ENCODE measurements around the gene UCKL1.

The UCKL1 gene

DNA sequence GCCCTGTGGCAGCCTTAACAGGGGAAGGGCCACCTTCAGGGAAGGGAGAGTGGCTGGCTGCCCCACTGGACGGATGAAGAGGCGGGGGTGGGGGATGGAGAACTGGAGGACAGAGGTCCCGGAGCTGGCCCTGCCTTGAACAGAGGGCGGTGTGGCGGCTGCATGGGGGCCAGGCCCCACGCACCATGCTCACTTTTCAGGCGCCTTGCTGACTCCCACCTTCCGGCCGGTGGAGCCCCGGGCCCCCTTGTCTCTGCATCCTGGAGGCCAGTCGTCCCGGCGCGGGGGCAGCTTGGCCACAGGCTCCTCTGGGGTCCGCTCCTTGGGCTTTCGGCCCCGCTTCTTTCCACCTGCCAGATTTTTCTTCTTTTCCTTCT lies 3.5 kb upstream of the UCKL1 start:
- in situ Hi-C loops (cut with MboI; ENCODE audit: low sequenced_read_pairs) = no loop called here

DNA sequence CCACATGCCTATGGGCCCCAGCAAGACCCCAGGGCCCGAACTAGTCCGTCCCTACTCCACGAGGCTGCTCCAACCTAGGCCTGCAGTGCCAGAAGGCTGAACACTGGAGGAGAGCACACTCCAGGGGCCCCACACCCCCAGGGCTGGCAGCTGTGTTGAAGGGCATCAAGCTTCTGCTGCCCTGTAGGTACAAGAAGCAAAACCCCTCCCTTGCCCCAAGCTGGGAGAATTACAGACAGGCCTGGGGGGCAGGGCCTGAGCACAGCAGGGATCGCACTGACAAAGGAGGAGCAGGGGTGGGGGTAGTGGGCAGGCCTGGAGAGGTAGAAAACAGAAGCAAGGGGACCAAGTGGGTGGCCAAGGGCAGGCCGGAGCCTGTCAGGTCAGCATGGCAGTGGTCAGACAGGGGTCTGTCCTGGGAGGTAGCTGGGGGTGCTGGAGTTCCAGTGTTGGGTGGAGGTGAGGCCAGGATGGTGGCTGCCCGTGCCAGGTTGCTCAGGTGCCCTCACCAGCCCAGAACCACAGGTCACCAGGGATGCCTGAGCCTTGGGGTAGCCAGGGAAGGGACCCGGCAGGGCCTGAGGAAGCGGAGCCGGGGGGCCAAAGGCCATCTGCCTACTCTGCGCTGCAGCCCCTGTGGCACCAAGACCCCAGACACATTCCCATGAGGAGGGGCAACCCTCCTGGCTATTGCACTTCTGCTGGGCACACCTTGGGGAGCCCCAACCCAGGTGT lies 2.9 kb upstream of the UCKL1 start:
- in situ Hi-C loops (cut with MboI; ENCODE audit: low sequenced_read_pairs) = no loop called here

DNA sequence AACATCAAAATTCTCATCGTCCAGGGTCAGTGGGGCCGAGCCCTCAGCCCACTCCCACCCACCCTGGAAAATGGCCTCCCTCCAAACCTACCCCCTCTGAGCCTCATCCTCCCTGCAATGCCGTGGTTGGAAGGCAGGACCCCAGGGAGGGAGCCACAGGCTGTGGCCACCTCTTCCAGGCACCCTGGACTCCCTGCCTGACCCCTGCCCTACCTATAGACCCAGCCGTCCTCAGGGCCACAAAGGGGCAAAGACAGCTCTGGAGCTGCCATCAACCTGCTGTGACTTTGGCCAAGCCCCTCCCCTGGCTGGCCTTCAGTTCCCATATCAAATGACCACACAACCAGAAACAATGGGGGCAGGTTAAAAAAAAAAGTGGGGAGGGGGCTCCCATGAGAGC lies 2.3 kb upstream of the UCKL1 start:
- in situ Hi-C loops (cut with MboI; ENCODE audit: low sequenced_read_pairs) = no loop called here

DNA sequence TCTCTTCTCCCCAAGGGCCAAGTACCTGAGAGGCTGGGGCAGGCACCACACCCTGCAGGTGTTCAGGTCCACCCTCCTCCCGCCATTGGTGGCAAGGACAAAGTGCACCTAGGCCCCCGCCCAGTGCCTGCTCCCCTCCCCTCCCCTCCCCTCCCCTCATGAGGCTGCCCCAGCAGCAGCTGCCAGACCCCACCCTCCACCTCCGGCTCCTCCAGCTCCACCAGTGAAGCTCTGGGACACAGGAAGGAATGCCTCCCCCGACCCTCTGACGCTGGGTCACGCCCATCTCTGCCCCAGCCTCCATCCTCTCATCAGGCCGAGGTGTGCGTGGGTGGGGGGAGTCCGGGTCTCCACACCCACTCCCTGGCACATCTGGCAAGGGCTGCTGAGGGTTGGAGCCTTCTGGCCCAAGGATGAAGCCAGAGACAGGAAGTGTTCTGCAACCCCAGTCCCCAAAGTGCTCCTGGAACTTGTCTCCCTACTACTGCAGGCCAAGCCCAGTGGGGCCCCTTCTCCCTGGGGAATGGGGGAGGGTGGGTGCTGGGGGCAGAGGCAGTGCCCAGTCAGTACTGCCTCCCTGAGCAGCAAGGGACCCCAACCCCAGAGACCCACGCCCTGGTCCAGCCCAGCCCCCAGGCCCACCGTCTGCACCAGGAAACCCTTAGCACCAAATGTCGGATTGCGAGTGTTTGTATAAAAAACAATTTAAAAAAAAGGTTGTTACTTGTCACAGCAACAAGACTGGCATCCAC lies 1.6 kb upstream of the UCKL1 start:
- in situ Hi-C loops (cut with MboI; ENCODE audit: low sequenced_read_pairs) = no loop called here

DNA sequence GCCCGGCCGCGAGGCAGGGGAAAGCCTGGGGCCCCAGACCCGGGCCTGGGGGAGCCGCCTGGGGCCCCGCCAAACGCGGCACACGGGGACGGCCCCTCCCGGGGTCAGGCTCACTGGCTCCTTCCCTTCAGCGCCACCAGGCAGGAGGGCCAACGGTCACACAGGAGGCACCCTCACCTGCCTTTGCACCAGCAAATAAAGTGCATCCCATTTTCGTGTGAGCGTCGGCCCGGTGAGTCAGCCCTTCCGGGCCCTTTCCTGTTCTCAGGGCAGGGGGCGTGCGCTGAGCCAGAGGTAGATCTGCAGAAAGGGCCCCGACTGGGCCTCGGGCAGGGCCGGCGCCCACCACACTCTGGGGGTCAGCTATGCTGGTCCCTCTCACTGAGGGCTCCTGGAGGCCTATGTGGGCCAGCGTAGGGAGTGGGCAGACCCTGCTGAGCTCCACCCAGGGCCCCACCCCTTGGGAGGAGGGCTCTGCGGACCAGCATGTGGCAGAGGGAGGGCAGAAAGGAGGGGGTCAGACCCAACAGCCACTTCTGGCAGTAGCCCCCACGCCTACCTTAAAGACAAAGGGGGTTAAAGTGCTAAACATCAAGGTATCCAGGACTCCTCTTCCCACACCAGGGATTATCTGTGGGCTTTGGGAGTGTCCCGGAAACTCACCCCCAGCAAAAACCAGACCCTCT lies 931 bp upstream of the UCKL1 start:
- in situ Hi-C loops (cut with MboI; ENCODE audit: low sequenced_read_pairs) = no loop called here

DNA sequence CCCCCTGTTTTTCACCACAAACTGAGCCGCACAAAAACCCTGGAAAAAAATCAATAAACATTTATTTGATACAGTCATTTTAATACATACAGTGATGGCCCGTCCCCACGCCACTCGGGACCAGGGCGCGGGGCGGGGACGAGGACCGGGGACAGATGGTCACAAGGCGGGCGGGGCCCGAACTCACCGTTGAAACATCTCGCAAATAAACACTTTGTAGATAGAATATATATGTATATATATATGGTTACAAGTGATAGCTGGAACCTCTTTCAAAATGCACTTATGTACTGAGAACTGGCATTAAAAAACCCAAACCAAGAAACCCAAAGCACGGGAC lies 418 bp upstream of the UCKL1 start:
- in situ Hi-C loops (cut with MboI; ENCODE audit: low sequenced_read_pairs) = no loop called here

DNA sequence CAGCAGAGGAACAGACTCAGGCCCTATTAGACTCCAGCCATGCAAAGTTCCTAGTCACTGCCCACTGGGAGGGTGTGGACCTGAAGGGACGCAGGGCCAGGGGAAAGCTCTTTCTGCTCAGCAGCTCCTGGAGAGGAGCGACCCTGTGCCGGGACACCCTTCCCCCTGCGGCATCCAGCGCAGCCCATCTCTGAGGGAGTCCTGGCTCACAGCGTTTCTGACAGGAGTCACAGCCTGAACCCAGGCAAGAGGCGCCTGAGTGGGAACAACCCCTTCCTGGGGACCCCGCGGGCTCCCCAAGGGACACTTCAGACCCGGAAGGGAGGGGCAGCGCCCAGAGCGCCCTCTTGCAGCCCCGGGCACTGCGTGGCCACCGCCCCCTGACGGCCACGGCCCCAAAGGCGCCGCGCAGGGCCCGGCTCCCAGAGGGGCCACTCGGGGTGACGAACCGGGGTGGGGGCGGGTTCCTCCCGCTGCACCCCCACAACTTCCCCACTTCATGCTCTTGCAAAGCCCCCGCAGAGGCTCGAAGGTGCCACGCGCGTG lies 862 bp downstream of the UCKL1 start:
- in situ Hi-C loops (cut with MboI; ENCODE audit: low sequenced_read_pairs) = no loop called here

DNA sequence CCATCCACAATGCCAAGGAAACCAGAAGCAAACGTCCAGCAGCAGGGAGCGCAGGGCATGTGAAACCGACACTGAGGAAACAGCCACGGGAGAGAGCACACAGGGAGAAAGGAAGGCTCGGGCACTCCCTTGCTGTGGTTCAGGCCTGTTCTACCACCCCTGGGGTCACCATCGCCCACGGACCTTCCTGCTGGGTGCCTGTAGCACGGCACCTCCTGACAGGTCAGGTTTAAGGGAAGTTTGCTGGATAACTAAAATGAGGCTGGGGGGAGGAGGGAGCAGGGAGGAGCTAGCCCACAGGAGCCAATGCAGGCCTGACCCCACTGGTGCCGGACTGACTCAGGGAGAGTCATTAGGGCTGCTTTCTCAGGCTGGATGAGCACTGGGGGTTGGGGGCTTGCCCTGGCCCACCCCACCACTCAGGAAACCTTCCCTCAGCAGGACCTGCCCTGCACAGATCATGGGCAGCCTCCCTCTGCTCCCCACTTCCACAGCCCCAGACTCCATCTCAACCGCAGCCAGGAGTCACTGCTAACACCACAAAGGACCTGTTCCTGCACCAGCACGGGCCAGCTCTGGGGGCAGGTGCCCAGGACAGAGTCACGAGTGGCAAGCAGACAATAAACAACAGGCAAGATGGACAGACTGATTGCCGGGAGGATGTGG lies 2.3 kb downstream of the UCKL1 start:
- in situ Hi-C loops (cut with MboI; ENCODE audit: low sequenced_read_pairs) = no loop called here

DNA sequence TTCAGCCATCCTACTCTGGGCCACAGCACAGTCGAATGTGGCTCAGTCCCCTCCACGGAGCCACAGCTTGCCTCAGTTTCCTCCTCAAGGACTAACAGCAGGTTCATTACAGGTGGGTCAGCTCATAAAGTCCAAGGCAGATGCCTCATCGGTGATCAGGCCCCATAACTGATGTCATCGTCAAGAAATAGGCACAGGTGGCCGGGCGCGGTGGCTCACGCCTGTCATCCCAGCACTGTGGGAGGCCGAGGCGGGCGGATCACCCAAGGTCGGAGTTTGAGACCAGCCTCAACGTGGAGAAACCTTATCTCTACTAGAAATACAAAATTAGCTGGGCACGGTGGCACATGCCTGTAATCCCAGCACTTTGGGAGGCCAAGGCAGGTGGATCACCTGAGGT lies 3.4 kb downstream of the UCKL1 start:
- in situ Hi-C loops (cut with MboI; ENCODE audit: low sequenced_read_pairs) = no loop called here

DNA sequence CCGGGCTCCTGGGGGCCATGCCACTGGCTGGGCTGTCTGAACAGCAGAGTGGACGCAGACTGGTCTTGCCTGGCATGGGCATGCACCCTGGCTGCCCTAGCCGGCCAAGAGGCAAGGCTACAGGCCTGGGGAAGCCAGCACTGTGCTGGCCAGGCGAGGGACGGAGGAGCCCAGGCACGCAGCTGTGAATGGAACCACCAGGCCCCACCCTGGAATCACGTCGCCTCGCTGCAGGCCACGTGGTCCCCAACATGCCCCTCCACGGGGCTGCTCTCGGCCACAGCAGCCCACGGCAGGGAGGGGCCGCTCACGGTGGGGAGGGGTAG lies 4.0 kb downstream of the UCKL1 start:
- in situ Hi-C loops (cut with MboI; ENCODE audit: low sequenced_read_pairs) = no loop called here

DNA sequence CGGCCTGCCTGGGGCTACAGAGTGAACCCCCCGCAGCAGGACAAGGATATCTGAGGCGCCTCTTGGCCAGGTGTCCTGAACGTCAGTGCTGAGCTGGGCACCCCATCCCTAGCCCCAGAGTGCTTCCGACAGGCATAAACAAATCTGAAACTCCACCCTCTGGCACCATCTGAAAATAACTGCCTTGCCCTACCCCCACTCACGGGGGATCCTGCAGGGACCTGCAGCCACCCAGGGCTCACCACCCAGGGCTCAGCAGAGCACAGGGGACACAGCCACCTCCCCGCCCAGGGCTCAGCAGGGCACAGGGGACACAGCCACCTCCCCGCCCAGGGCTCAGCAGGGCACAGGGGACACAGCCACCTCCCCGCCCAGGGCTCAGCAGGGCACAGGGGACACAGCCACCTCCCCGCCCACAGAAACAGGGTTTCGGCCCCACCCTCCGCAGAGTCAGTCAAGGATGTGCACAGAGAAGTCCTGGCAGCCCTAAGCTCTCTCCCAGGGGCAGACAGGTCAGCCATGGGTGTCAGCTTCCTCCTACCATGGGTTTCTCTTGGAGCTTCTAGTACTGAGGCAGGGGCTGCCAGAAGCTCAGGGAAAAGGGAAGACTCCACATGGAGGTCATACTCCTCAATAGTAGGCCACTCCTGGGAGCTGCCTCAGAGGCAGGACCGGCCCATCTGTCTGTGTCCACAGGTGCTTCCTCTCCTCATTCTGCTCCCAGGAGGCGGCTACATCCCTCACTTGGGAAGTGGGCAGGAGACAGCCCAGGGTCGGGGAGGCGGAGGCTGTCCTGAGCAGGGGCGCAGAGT lies 4.6 kb downstream of the UCKL1 start:
- in situ Hi-C loops (cut with MboI; ENCODE audit: low sequenced_read_pairs) = no loop called here

DNA sequence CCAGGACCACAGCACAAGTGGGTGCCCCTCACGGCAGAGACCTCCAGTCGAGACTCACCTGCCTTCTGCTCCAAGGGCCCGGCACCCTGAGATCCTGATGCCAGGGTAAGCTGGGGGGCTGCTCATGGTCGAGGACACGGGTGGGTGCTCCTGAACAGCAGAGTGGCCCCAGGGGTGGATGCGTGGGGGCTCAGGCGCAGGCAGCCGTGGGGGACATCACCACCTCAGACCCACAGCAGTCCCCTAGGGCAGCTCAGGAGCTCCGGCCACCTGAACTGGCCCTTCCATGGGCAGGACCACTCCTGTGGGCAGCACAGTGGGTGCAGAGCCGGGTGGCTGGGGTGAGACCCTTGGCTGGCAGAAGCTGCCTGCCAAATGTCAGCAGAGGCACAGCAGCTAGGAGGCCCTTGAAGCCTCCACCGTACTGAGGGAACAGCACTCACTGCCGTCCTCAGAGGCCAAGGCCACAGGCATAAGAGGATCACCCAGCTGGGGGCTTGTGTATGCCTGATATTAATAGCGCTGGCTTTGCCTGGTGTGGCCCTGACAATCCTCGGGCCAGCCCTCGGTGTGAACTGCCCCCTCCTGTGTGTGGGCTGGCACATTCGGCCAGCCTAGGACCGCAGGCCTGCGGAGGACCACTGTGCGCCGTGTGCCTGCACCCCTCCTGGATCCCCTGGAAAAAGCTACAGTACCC lies 5.4 kb downstream of the UCKL1 start:
- in situ Hi-C loops (cut with MboI; ENCODE audit: low sequenced_read_pairs) = no loop called here

DNA sequence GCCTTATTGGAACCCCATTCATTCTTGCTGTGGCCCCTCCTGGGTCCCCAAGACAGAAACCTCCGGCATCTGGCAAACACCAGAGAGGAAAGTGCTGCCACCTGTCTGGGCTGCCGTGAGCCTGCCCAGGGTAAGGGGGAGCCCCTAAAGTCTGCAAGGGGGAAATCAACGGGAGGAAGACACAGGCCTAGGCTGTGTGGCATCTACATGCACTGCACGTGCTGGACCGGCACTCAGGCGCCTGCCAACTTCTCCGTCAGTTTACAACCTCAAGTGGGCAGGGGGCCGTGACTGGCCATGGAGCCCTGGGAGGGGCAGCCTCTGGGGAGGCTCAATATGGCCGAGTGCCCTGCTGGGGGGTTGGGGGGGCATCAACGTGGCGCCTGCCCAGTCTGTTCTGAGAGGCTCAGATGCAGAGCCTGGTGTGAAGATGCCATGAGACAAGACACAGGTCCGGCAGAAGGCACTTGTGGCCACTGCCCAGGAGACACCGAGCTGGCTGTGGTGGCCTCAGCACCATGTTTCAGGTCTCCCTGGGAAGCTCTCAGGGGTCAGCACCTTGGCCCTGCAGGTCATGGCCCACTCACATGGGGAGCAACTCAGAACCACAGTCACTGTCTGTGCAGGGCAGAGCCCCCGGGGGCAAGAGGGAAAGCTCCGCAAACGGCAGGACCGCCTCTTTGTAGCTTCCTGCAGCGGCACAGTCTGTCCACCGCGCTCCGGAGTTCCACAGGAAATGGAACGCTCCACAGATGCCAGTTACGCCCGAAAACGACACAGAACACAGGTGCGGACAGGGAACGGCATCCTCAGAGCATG lies 8.4 kb downstream of the UCKL1 start:
- in situ Hi-C loops (cut with MboI; ENCODE audit: low sequenced_read_pairs) = no loop called here

DNA sequence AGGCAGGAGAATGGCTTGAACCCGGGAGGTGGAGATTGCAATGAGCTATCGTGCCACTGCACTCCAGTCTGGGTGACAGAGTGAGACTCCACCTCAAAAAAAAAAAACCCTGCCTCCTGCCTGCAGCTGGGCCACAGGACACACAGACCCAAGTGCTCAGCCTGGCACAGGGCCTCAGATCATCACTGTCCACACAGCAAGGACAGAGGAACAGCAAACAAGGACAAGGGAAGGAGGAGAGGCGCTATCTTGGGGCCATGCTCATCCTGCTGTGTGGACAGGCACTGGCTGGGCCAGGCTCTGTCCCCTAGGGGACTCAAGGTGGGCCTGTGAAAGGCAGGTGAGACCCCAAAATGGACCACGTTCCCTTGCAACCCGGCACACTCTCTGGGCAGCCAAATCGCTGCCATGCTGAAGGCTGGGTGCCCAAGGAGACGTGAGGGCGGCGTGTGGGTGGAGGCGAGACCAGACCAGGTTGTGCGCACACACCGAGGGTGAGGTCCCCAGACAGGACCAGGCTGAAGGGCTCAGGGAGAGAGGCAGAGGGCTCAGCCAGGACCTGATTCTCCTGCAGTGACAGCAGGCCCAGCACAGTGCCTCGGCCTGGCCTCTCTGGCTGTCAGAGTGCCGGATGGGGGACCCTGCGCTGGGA lies 9.1 kb downstream of the UCKL1 start:
- in situ Hi-C loops (cut with MboI; ENCODE audit: low sequenced_read_pairs) = no loop called here

DNA sequence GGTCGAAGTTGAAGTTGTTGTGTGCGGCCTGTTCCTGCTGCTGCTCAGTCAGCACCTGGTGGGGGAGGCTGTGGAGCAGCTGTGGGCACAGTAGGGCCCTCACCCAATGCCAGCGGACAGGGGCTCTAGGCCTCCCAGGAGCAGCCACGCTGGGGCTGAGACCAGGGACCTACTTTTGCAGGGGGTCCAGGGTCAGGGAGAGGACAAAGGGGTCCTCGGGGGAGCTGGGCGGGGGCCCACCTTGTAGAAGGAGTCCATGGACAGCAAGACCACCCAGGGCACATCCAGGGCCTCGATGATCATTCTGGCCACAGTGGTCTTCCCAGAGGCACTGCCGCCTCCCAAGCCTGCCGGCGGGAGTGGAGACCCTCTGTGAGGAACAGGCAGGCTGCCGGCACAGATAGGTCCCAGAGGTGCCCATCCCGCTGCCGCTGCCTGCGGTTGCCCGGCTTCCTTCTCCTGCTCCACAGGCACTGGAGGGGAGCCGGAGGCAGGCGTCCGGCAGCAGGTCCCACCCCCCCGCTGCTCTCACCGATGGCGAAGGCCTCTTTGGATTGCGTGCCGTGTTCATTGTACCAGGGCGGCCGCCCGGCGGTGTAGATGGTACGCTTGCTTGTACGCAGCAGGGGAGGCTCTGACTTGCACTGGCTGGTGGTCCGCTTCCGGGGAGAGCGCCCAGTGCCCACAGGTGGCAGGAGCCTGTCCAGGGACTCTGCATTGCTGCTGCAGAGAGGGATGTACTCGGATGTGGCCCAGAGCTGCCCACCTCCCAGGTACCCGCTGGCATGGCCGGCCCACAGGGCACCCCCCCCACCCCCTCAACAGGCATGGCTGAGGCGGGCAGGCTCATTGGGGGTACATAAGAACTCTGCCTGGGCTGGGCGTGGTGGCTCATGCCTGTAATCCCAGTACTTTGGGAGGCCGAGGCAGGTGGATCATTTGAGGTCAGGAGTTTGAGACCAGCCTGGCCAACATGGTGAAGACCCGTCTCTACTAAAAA lies 10.0 kb downstream of the UCKL1 start:
- in situ Hi-C loops (cut with MboI; ENCODE audit: low sequenced_read_pairs) = no loop called here

DNA sequence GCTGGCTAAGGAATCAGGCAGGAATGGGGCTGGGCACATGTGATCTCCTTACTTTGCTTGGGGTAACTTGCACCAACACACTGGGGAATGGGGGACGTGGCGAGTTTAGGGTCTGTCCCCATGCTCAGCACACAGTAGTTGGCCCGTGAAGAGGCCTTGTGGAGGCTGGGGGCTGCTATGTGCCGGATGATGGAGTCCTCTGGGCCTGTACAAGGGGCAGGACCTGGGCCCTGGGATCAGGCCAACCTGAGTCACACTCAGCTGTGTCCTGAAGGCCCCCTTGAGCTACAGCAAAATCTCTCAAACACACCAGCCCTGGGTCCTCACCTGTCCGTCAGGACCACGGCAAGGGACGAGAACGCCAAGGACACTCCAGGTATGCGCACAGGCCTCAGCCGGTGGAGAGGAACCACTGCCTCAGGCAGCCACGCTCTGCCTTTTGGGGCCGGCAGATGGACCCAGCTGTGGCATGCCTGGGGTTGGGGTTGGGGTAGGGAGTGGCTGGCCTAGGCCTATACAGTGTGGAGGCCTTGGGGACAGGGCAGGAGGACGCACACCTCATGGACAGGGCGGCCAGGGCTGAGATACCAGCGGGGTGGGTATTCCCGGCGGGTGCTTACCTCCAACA lies 11.1 kb downstream of the UCKL1 start:
- in situ Hi-C loops (cut with MboI; ENCODE audit: low sequenced_read_pairs) = no loop called here

Measured in HL-60/S4 treated with retinoic acid at 250 ng/mL for 4 days and 3 days (cell line).